ENCODE measurements around the gene PPM1D.

- TF ChIP-seq EZH2 (IDR thresholded peaks at IDR 0.05; ENCODE audit: borderline replicate concordance, low read length) (no peak), CTCF (conservative IDR thresholded peaks at IDR 0.05 in 1 of 2, IDR thresholded peaks at IDR 0.05 in 1 of 2; ENCODE audit: extremely low read depth in 1 of 2, insufficient read depth in 1 of 2, low read depth in 1 of 2, low read length in 2 of 2) (no peak)
Measured at GRCh38 chr17:60579551-60579950, 20.4 kb upstream of the PPM1D start.
